Panc1 (cell line): Measurements from ENCODE around the gene DAGLA. TPM values are rescaled to one million over a fixed set of nuclear protein-coding genes. Genes with fewer than 3 reads are reported as not detected.
A peak's percentile ranks its signal among the peaks of the same experiment; 100 is the strongest.

ENCODE experiments used
- ATAC-seq: fragments of 200-7000 bp; cut with Tn5 transposase; 2 replicates; pipeline ENCODE4 v1.9.1; 2020; ENCODE audit warnings: mild to moderate bottlenecking, moderate library complexity
- BruUV-seq: library from RNA; stranded (reverse); fragments of 400-500 nt; replicated peaks from 2 replicates; lab custom pipeline; 2021; lab: Mats Ljungman, UMichigan
- CTCF ChIA-PET: fragments of 300-600 bp; sonication (Branson Sonifier 250); formaldehyde crosslinking; loops from one replicate; lab custom pipeline; 2022; ENCODE audit warnings: antibody characterized with exemption; lab: Charles Lee
- POLR2A ChIA-PET: fragments of 300-600 bp; sonication (Branson Sonifier 250); formaldehyde crosslinking; loops from one replicate; lab custom pipeline; 2022; ENCODE audit warnings: antibody characterized with exemption; lab: Charles Lee
- DNase-seq: peaks from one replicate; pipeline ENCODE4 v3.0.0-alpha.2; 2010; ENCODE audit warnings: low read depth, low spot score
- H3K27ac ChIP-seq: 2 replicates; pipeline ENCODE4 v1.5.1; 2011; ENCODE audit warnings: mild to moderate bottlenecking, low read length, inconsistent platforms
- H3K27me3 ChIP-seq: fragments of 200-500 bp; sonication (Bioruptor generic); 2 replicates; pipeline ENCODE4 v1.6.0; 2014; ENCODE audit warnings: low read length, inconsistent platforms; ENCODE audit not compliant: control insufficient read depth, insufficient read depth
- H3K36me3 ChIP-seq: fragments of 200-500 bp; sonication (Bioruptor generic); 2 replicates; pipeline ENCODE4 v1.5.1; 2014; ENCODE audit warnings: inconsistent platforms, mild to moderate bottlenecking, low read length, moderate library complexity; ENCODE audit not compliant: control insufficient read depth, insufficient read depth
- H3K4me1 ChIP-seq: 2 replicates; pipeline ENCODE4 v1.5.1; 2011; ENCODE audit warnings: inconsistent platforms, mild to moderate bottlenecking, low read length, moderate library complexity; ENCODE audit not compliant: control insufficient read depth, insufficient read depth
- H3K4me3 ChIP-seq, 2 experiments: 2 replicates each; pipeline ENCODE4 v1.5.1; 2011 to 2012; ENCODE audit warnings: low read depth in 2 of 2, low read length in 2 of 2, mild to moderate bottlenecking in 2 of 2, inconsistent platforms in 1 of 2, moderate library complexity in 1 of 2
- H3K9me3 ChIP-seq: fragments of 200-500 bp; sonication (Bioruptor generic); 2 replicates; pipeline ENCODE4 v1.5.1; 2014; ENCODE audit warnings: low read depth, mild to moderate bottlenecking, inconsistent platforms, low read length, moderate library complexity; ENCODE audit not compliant: control insufficient read depth, insufficient read depth
- POLR2AphosphoS5 ChIP-seq: IDR thresholded peaks from 2 replicates; pipeline ENCODE4 v1.6.1; 2012; ENCODE audit warnings: mild to moderate bottlenecking, low read depth, low read length, moderate library complexity
- REST ChIP-seq, 2 experiments: IDR thresholded peaks; 2 replicates each; pipeline ENCODE4 v1.6.1; 2011 to 2012; ENCODE audit warnings: low read depth in 2 of 2, control low read depth in 1 of 2, low read length in 1 of 2, mild to moderate bottlenecking in 1 of 2, moderate library complexity in 1 of 2; ENCODE audit not compliant: insufficient read depth in 1 of 2
- SIN3A ChIP-seq: IDR thresholded peaks from 2 replicates; pipeline ENCODE4 v1.6.1; 2012; ENCODE audit warnings: low read depth, mild to moderate bottlenecking, low read length, moderate library complexity, borderline replicate concordance; ENCODE audit not compliant: insufficient read depth
- TCF7L2 ChIP-seq: IDR thresholded peaks from 2 replicates; pipeline ENCODE4 v1.6.1; 2011; ENCODE audit warnings: mild to moderate bottlenecking, low read depth, low read length, inconsistent platforms
- in situ Hi-C: cut with HindIII; loops from 2 replicates; pipeline ENCODE4 v1.10.0; 2016; ENCODE audit warnings: low sequenced_read_pairs, low pct_unique_long_range_greater_than_20kb
- intact Hi-C: fragments of 100-400 bp; cut with micrococcal nuclease; formaldehyde crosslinking; loops from one replicate; pipeline ENCODE4 v1.10.0; 2022; ENCODE audit not compliant: unreplicated experiment
- total RNA-seq: library from RNA; stranded (reverse); gene quantifications from one replicate; pipeline ENCODE4 v1.2.1, GENCODE V29; 2021; ENCODE audit not compliant: unreplicated experiment
- TF ChIP-seq, protein P1 (sequence below): fragments of 450-650 bp; IDR thresholded peaks from 2 replicates; pipeline ENCODE4 v1.5.1; 2017; ENCODE audit warnings: mild to moderate bottlenecking

Gene DAGLA
- total RNA-seq, 1 experiment from 2014 or later = 6.4 TPM

GRCh38 chr11:61718621-61719302 is 38.6 kb downstream of the DAGLA start:
- H3K9me3 ChIP-seq = no peaks in the 10 kb centered on the region
- no peaks in the 10 kb centered on the region for H3K36me3 ChIP-seq
- ATAC-seq (no peak; the same call in 1 of the 2 replicates), DNase-seq (no peak)
- in situ Hi-C loops (no loop called here), intact Hi-C loops (no loop called here)
- H3K27ac ChIP-seq = no peak overlapping the region
- ChIA-PET CTCF (no interaction called here), POLR2A (no interaction called here)
- H3K4me3 ChIP-seq = peak overlapping the region in 1 of 2 experiments; percentile 24; a peak in 1 of 4 replicates
- BruUV-seq = no TSS peak
- 0 out of 2 replicates have a peak, but pooled peaks cover 7% of the 10 kb centered on the region for H3K4me1 ChIP-seq
- H3K27me3 ChIP-seq = no peaks in the 10 kb centered on the region
- no peak for TF ChIP-seq REST (IDR thresholded peaks at IDR 0.05; ENCODE audit: insufficient read depth in 1 of 2, low read depth in 2 of 2, low read length in 1 of 2)
- no peak for TF ChIP-seq SIN3A
- no peak for TF ChIP-seq POLR2AphosphoS5
- TF ChIP-seq TCF7L2 = no peak
- TF ChIP-seq, protein P1, sequence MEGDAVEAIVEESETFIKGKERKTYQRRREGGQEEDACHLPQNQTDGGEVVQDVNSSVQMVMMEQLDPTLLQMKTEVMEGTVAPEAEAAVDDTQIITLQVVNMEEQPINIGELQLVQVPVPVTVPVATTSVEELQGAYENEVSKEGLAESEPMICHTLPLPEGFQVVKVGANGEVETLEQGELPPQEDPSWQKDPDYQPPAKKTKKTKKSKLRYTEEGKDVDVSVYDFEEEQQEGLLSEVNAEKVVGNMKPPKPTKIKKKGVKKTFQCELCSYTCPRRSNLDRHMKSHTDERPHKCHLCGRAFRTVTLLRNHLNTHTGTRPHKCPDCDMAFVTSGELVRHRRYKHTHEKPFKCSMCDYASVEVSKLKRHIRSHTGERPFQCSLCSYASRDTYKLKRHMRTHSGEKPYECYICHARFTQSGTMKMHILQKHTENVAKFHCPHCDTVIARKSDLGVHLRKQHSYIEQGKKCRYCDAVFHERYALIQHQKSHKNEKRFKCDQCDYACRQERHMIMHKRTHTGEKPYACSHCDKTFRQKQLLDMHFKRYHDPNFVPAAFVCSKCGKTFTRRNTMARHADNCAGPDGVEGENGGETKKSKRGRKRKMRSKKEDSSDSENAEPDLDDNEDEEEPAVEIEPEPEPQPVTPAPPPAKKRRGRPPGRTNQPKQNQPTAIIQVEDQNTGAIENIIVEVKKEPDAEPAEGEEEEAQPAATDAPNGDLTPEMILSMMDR = no peak

DNA sequence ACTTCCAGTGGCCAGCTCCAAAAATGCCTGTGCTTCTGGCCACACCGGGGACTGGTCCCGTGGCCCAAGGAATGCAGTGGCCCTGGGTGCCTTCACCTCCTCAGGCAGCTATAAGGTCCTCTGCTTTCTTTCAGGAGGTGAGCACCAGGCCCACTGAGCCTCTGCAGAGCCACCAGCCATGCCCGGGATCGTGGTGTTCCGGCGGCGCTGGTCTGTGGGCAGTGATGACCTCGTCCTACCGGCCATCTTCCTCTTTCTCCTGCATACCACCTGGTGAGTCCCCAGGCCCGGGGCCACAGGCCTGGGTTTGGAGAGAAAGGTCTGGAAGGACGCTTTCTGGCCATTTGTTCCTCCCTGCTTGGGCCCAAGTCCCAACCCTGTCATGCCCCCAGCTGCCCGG is 39.8 kb downstream of the DAGLA start:
- Histone ChIP-seq H3K4me3 (no peak overlapping the region), H3K36me3 (no peaks in the 10 kb centered on the region), H3K9me3 (no peaks in the 10 kb centered on the region), H3K27me3 (no peaks in the 10 kb centered on the region), H3K27ac (no peak overlapping the region), H3K4me1 (0 out of 2 replicates have a peak, but pooled peaks cover 7% of the 10 kb centered on the region)
- ChIA-PET POLR2A (no interaction called here), CTCF (interaction anchor here (0.6 kb wide), 1 partner anchor 228 kb away, joined by 6 read pairs; no protein-coding TSS in a partner anchor)
- no peak for ATAC-seq
- in situ Hi-C loops = no loop called here
- intact Hi-C loops = no loop called here
- TF ChIP-seq SIN3A (no peak), POLR2AphosphoS5 (no peak), TCF7L2 (no peak), REST (IDR thresholded peaks at IDR 0.05; ENCODE audit: insufficient read depth in 1 of 2, low read depth in 2 of 2, low read length in 1 of 2) (no peak)
- TF ChIP-seq, protein P1 = no peak
- DNase-seq = no peak
- BruUV-seq = no TSS peak
